GM18526 (cell line): ENCODE results near the gene SPRED3.

Experiments
- POLR2A ChIP-seq: IDR thresholded peaks from 3 replicates; pipeline ENCODE4 v1.6.1; 2011; ENCODE audit not compliant: insufficient read length; ENCODE audit errors: extremely low read depth

The SPRED3 gene

GRCh38 chr19:38388349-38389100 lies at the start of gene SPRED3:
SPRED3 (plus strand) TSS chr19:38388697; CDS start chr19:38390303, 1,606 bp downstream.
- TF ChIP-seq POLR2A, result no peak

DNA sequence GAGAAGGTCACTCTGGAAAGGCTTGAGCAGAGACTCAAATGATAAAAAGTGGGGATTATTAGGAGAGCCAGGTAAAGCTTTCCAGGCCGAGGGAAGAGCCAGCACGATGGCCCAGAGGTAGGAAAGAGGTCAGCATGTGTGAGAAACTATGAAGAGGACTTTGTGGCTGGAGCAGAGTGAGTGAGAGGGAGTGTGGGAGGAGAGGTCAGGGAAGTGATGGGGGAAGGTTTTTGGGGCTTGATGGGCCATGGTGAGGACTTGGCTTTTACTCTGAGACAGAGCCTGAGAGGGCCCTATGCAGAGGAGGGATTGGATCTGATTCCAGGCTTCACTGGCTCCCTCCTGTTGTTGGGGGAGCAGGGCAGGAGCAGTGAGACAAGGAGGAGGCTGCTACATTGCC lies 47.6 kb upstream of the SPRED3 start:
- TF ChIP-seq POLR2A, result no peak

DNA sequence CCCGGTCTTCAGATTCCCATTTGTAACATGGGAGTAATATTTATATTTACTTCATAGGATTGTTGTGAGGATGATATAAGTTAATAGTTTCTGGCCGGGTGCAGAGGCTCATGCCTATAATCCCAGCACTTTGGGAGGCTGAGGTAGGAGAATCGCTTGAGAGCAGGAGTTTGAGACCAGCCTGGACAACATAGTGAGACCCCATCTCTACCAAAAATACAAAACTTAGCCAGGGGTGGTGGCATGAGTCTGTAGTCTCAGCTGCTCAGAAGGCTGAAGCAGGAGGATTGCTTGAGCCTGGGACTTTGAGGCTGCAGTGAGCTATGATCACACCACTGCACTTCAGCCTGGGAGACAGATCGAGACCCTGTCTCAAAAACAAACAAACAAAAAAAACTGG lies 41.7 kb upstream of the SPRED3 start:
- TF ChIP-seq POLR2A, result no peak

DNA sequence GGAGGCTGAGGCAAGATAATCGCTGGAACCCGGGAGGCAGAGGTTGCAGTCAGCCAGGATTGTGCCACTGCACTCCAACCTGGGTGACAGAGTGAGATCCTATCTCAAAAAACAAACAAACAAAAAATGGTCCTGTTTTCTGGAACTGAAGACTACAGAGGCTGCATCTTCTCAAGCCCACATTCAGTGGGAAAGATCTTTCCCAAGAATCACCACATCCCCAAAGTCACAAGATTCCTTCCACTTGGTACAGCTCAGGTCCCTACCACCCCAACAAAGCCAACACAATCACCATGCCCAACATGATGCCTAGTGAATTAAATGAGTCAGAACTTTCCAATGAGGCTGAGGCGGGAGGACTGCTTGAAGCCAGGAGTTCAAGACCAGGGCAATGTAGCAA lies 37.6 kb upstream of the SPRED3 start:
- TF ChIP-seq POLR2A, result no peak

GRCh38 chr19:38351865-38352395 lies 36.6 kb upstream of the SPRED3 start:
- TF ChIP-seq POLR2A, result no peak

DNA sequence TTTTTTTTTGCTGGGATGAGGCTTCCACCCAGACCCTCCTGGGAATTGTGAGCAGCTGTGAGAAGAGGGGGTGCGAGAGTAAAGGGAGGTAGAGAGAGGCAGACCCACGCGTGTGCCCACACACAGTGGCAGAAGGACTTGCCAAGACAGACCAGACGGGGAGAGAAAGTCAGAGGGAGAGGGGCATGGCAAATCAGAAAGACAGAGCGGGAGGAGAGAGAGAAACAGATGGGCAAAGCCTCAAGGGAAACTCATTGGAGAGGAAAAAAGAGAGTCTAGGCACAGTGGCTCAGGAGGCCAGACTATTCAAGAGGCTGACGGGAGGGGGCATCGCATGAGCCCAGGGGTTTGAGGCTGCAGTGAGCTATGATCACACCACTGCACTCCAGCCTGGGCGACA lies 35.9 kb upstream of the SPRED3 start:
- TF ChIP-seq POLR2A, result no peak

- no peak for TF ChIP-seq POLR2A
Measured at GRCh38 chr19:38355728-38356725, 32.5 kb upstream of the SPRED3 start.

- TF ChIP-seq POLR2A, result no peak
Measured at GRCh38 chr19:38358071-38358470, 30.4 kb upstream of the SPRED3 start.

DNA sequence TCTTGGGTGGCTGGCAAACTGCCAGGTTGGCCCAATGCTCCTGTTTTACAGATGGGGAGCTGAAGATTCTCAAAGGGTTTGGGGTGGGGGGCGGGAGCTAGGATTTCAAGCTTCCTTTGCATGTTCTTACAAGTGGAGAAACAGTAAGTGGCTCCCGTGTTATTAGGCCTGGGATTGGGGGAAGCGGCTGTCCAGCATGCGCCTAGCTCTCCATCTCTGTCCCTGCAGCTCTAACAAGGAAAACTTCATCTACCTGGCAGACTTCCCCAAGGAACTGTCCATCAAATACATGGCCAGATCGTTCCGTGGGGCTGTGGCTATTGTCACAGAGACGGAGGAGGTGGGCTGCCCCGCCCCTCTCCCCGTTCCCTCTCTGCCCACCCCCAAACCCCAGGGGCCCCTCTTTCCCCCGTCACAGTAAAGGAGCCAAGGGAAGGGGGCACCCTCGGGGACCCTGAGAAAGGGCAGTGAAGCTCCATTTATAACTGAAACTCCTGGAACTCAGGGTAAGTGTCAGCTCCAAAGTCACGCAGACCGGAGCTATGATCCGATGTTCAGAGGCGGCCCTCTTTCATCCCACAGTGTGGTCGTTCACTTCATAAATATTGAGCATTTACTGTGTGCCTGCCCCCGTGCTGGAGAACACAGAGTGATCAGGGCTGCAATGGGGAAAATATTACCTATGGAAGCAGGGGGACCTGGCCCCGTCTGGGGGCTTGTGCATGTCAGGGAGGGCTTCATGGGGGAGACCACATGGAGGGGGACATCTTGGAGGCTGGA lies 29.1 kb upstream of the SPRED3 start:
- TF ChIP-seq POLR2A, result no peak

GRCh38 chr19:38360351-38360750 lies 28.1 kb upstream of the SPRED3 start:
- TF ChIP-seq POLR2A, result no peak

DNA sequence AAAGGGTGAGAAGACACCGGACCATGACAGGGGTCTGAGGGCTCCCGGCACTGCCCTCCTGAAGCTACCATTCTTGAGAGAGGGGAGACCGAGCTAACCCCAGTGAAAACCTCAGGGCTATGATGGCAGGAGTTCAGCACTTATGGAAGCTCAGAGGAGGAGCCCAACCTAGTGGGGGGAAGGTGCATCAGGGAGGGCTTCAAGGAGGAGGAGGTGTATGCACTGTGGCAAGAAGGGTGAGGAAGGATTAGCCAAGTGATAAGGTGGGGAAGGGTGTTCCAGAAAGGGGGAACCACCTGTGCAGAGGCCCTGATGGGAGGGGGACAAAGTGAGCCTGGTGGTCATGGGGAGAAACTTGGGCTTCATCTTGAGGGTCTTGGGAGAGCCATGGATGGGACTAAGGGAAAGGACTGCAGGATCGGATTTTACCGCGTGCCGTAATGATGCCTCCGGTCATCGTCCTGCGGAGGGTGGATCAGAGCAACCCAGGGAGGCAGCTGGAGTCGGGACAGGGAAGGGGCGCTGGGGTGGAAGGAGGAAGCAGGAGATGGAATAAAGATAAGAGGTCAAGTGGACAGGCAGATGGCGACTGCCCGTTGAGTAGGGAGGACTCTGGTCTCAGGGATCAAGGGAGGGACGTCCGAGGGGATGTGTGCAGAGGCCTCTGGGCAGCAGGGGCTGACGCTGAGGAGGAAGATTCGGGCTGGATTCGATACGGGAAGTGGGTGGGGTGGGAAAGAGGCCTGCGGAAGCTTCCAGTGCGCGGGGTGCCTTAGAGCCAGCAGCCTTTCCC lies 27.5 kb upstream of the SPRED3 start:
- no peak for TF ChIP-seq POLR2A

DNA sequence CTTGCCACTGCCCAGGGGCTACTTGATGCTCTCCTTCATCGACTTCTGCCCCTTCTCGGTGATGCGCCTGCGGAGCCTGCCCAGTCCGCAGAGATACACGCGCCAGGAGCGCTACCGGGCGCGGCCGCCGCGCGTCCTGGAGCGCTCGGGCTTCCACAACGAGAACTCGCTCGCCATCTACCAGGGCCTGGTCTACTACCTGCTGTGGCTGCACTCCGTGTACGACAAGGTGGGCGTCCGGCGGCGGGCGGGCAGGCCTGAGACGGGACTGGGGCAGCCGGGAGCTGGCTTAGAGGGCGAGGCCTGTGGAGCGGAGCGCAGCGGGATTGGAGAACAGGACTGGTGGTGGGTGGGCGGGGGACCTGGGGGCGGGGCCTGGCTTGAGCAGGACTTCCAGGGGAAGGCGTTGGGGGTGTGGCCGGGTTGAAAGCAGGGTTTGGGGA lies 26.8 kb upstream of the SPRED3 start:
- TF ChIP-seq POLR2A, result no peak

DNA sequence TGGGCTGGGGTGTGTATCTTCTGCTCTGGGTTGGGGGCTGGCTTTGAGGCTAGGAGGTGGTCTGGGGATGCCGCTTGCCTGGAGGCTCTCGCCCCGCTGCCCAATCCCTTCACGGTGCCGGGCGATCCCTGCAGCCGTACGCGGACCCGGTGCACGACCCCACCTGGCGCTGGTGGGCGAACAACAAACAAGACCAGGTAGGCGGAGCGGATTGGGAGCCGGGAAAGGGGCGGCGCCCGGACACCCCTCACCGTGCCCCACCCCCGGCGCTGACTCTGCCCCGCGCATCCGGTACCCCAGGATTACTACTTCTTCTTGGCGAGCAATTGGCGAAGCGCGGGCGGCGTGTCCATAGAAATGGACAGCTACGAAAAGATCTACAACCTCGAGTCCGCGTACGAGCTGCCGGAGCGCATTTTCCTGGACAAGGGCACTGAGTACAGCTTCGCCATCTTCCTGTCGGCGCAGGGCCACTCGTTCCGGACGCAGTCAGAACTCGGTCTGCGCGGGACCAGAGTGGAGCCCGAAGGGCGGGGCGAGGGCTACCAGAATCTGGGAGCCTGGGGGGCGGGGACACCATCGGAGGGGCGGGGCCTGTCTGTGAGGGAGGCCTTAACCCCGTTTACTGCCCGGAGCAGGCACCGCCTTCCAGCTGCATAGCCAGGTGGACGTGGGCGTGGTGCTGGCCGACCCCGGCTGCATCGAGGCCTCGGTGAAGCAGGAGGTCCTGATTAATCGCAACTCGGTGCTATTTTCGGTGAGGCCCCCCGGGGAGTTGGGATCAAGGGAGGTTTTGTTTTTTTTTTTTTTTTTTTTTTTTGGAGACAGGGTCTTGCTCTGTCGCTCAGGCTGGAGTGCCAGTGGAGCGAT lies 26.2 kb upstream of the SPRED3 start:
- no peak for TF ChIP-seq POLR2A
